Measurements from ENCODE around the gene BPIFA3.

The BPIFA3 gene

DNA sequence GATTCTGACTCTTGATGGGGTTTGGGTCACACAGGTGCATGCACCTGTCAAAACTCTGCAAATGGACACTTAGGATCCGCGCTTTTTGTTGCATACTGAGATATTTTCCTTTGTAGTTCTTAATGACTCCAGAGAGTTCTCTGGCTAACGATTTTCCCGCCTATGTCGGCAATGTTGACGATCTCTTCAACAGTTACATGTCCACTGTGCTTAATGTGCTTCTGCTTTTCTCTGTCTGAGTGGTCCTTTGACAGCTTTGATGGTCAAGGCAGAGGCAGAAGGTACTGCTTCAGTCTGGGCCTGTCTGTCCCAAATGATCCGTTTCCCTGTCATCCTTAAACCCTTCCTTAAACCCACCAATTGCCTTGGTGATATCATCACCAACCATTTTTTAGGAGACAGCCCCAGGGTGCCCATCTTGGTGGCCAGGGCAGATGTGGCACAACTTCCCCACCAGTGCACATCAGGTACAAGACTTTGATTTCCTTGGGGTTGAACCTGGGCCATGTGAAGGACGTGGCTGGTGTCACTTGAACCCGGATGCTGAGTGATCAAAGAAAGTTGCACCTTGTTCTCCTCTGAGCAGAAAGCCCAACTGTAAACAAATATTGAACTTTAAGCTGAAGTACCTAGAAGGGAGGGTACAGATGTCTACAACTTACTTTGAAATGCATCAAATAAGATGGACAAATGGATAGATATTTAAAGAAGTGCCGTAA is 55.2 kb downstream of the BPIFA3 start:
- no peak for DNase-seq

DNA sequence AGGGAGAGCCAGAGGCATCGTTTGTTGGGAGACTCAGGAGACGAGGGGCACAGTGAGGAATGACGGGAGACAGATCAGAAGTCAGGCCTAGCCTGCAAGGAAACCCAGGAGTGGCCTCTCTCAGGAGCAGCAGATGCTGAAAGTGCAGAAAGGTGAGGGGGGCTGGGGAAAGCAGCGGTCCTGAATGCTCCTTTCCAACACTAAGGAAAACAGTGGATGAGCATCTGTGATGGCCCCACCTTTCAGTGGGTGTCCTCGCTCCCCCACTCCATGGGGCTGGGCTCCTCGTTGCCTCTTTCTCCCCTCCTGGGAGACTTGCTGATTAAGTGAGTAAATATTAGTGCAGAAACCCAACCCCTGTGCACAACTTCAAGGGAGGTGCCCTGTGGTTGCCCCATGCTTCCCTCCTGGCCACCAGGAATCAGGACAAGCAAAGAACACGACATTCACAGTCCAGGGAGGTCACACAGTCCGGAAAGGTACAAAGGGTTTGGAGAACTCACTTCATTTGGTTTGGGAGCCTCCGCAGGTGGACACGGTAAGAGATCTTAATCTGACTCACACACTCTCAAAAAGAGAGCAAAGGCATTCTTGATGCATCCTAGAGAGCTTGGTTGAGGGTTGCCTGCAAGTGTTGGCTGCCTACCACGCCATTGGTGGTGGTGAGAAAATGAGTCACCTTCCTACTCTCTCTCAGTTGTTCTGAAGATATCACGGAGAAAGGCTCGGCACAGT is 56.1 kb downstream of the BPIFA3 start:
- DNase-seq = no peak

DNA sequence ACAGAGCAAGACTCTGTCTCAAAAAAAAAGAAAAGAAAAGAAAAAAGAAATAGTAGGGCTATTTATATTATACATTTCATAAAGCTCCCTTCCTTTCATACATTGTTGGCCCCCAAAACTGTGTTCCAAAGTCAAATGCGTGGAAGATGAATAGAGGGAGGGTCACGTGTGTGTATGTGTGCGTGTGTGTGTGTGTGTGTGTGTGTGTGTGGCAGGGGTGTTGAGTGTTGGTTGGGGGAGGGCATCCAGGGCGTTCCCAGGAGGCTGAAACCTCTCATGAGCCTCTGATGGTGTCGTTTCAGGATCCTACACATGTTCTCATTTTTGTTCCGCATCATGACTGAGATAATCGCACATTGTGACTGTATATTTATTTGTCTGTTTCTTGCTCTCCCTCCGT is 58.1 kb downstream of the BPIFA3 start:
- no peak for DNase-seq

DNA sequence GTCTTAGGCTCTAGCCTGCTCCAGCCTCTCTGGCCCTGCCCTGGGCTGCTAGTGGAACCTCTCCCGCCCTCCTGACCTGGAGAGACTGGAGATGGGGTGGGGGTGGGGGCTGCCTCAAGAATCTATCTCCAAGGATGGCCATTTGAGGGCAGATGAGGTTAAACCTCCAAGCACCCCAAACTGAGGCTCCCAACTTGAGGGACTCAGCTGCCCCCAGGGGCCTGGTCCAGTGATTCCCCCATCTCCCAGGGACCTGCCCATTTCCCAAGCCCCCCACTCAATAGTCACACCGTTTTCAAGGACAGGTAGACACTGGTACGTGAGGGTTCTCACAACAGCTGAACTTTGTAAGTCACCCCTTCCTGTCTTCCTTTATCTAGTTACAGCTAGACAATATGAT is 58.7 kb downstream of the BPIFA3 start:
- DNase-seq = no peak

DNA sequence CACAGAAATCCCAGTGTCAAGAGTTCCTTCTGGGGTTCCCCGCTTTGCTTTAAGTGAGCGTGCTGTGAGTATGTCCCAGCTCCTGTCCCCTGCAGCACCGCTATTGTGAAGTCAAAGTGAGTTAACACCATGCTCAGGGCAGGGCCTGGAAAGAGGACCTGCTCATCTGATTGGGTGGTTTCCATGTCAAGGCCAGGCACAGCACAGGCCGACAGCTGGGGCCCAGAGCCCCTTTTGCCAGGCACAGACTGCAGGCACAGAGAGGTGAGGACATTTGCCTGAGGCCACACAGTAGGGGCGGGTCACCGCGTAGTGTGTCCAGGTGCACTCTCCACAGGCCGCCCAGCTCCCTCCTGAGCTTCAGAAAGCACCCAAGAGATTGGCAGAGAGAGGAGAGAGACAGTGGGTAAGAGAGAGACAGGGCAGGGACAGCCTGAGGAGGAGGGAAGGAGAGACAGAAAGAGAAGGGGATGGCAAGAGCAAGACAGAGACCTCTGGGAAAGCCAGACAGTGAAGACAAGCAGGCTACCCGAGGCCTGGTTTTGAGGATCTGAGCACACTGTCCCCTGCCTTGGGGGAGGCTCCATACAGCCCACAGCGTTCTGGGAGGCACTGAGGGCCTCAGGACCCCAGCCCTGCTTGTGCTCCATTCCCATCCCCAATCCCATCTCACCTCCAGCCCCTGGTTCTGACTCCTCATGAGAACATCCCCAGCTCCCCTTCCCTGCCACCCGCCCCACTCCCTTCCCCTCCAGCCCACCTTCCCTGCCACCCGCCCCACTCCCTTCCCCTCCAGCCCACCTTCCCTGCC is 59.4 kb downstream of the BPIFA3 start:
- DNase-seq = no peak
